ENCODE measurements around the gene ZNF644. TPM values are rescaled to one million over a fixed set of nuclear protein-coding genes. Genes with fewer than 3 reads are reported as not detected.
"Not testable (repeated sequence)": the region's sequence is repeated elsewhere in the genome, so short reads cannot be mapped to it uniquely, and the experiment has no call there.

The ZNF644 gene
- total and polyA plus RNA-seq, 9 donors, result 21.0 to 68.6 (median 56.6) TPM

DNA sequence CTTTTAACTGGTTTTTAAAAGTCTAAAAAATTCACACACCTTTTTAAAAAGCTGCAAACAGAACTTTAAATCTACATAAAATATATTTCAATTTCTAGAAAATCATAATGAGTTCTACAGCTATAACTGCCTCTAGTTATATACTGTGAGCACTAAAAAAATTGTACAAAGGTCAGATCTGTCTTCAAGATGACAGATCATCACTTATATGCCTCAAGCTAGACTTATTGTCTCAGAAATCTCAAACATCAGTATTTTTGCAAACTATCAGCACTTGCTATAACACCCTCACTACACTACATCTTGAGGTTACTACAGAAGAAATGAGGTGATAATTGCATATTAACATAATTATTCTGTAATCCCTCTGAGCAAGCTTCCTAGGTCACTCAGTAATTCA is 76.5 kb downstream of the ZNF644 start:
- no peak for DNase-seq
- intact Hi-C loops (cut with DNase I), result no loop called here
- no peaks in the 10 kb centered on the region for H3K4me1 ChIP-seq (ENCODE audit: insufficient read depth)
- H3K4me3 ChIP-seq, result no peak overlapping the region
- H3K27me3 ChIP-seq, result no peaks in the 10 kb centered on the region
- no peak for TF ChIP-seq EP300 (IDR thresholded peaks at IDR 0.05)
- TF ChIP-seq, protein P1, sequence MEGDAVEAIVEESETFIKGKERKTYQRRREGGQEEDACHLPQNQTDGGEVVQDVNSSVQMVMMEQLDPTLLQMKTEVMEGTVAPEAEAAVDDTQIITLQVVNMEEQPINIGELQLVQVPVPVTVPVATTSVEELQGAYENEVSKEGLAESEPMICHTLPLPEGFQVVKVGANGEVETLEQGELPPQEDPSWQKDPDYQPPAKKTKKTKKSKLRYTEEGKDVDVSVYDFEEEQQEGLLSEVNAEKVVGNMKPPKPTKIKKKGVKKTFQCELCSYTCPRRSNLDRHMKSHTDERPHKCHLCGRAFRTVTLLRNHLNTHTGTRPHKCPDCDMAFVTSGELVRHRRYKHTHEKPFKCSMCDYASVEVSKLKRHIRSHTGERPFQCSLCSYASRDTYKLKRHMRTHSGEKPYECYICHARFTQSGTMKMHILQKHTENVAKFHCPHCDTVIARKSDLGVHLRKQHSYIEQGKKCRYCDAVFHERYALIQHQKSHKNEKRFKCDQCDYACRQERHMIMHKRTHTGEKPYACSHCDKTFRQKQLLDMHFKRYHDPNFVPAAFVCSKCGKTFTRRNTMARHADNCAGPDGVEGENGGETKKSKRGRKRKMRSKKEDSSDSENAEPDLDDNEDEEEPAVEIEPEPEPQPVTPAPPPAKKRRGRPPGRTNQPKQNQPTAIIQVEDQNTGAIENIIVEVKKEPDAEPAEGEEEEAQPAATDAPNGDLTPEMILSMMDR (IDR thresholded peaks at IDR 0.05), result no peak
- no peak for TF ChIP-seq POLR2A (IDR thresholded peaks at IDR 0.05)
- no peaks in the 10 kb centered on the region for H3K36me3 ChIP-seq
- H3K27ac ChIP-seq, result no peak overlapping the region
- no peaks in the 10 kb centered on the region for H3K9me3 ChIP-seq

DNA sequence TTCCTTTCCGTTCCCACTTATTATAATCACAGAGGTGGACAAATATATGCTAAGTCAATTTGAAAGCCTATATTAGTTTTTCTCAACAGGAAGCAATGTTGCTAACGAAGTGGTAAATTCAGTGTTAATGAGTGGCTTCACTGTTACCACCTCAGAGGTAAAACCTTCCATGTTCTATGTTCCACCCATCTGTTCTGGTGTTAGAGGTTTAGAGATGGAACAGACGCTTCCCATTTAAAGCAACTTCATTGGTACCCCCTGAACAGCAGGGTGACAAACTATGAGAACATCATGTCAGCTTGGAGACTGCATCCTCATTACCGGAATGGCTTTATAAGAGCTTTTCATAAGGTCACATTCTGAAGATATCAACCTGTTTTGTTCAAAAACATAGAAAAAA is 77.9 kb downstream of the ZNF644 start:
- Histone ChIP-seq H3K4me3 (no peak overlapping the region), H3K27ac (no peak overlapping the region)
- 82 to 98% (median 97%) methylated on average over 4 of the region's 4 CpGs for WGBS, 3 donors

DNA sequence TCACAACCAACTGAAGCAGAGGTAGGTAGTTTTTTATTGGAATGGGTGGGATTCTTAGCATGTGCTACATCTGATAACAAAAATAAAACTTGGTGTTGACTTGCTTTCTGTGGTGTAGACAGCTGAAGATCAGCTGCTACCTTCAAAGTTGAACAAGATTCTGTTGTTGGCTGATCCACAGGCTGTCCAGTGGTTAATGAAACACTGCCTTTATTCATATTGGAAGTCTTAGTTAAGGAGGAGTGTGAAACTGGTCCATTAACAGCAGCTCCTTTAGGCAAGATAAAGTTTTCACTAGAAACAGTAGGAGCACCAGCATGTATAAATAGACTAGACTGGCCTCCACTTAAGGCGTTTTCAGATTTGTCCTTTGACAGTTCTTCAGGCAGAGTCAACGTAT is 81.1 kb downstream of the ZNF644 start:
- WGBS, 3 donors, result 95 to 96% (median 96%) methylated on average over 2 of the region's 2 CpGs
- no peak for DNase-seq
- H3K36me3 ChIP-seq, result no peaks in the 10 kb centered on the region
- H3K4me3 ChIP-seq, result no peak overlapping the region
- H3K4me1 ChIP-seq (ENCODE audit: insufficient read depth), result no peaks in the 10 kb centered on the region
- H3K27me3 ChIP-seq, result no peaks in the 10 kb centered on the region
- intact Hi-C loops (cut with DNase I), result no loop called here
- H3K9me3 ChIP-seq, result no peaks in the 10 kb centered on the region
- TF ChIP-seq EP300 (IDR thresholded peaks at IDR 0.05), result no peak
- no peak for TF ChIP-seq POLR2A (IDR thresholded peaks at IDR 0.05)
- TF ChIP-seq, protein P1 (IDR thresholded peaks at IDR 0.05), result no peak
- no peak overlapping the region for H3K27ac ChIP-seq

More for the DNA sequence above, 77.9 kb downstream of the ZNF644 start:
- no peak for DNase-seq
- Histone ChIP-seq H3K4me1 (ENCODE audit: insufficient read depth) (no peaks in the 10 kb centered on the region), H3K27me3 (no peaks in the 10 kb centered on the region), H3K9me3 (no peaks in the 10 kb centered on the region), H3K36me3 (no peaks in the 10 kb centered on the region)
- intact Hi-C loops (cut with DNase I), result no loop called here
- no peak for TF ChIP-seq EP300 (IDR thresholded peaks at IDR 0.05)
- no peak for TF ChIP-seq POLR2A (IDR thresholded peaks at IDR 0.05)
- TF ChIP-seq, protein P1 (IDR thresholded peaks at IDR 0.05), result no peak

DNA sequence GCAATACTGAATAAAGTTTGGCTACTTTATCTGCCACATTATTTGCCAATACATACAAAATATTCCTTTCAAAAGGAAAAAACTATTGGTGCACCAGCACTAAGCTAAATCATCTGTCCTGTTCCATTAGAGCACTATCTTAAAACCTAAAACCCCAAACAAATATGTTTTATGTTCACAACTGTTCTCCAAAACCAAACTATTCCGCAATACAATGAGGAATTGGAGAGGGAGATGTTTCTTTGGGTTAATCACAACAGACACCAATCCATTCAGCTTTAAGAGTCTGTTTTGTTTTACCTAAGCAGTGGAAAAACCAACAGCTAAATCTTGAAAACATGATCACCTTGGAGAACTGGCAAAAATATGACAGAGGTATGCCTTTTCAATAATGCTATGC is 85.1 kb downstream of the ZNF644 start:
- H3K27me3 ChIP-seq, result no peaks in the 10 kb centered on the region
- H3K4me3 ChIP-seq, result no peak overlapping the region
- no peaks in the 10 kb centered on the region for H3K4me1 ChIP-seq (ENCODE audit: insufficient read depth)
- TF ChIP-seq POLR2A (IDR thresholded peaks at IDR 0.05) (no peak), EP300 (IDR thresholded peaks at IDR 0.05) (no peak)
- TF ChIP-seq, protein P1 (IDR thresholded peaks at IDR 0.05), result no peak
- no peaks in the 10 kb centered on the region for H3K9me3 ChIP-seq
- intact Hi-C loops (cut with DNase I), result no loop called here
- no peaks in the 10 kb centered on the region for H3K36me3 ChIP-seq
- no peak for DNase-seq
- no peak overlapping the region for H3K27ac ChIP-seq
- 88 to 98% (median 91%) methylated on average over 1 of the region's 1 CpG for WGBS, 3 donors

- WGBS, 3 donors, result 91 to 94% (median 92%) methylated on average over 4 of the region's 4 CpGs
- intact Hi-C loops (cut with DNase I), result no loop called here
- no peaks in the 10 kb centered on the region for H3K9me3 ChIP-seq
- no peaks in the 10 kb centered on the region for H3K4me1 ChIP-seq (ENCODE audit: insufficient read depth)
- DNase-seq, result no peak
- TF ChIP-seq, protein P1 (IDR thresholded peaks at IDR 0.05), result no peak
- TF ChIP-seq EP300 (IDR thresholded peaks at IDR 0.05), result no peak
- TF ChIP-seq POLR2A (IDR thresholded peaks at IDR 0.05), result no peak
- no peaks in the 10 kb centered on the region for H3K27me3 ChIP-seq
- H3K27ac ChIP-seq, result no peak overlapping the region
- H3K36me3 ChIP-seq, result no peaks in the 10 kb centered on the region
- no peak overlapping the region for H3K4me3 ChIP-seq
Observed at GRCh38 chr1:90936061-90936460, 85.8 kb downstream of the ZNF644 start.

GRCh38 chr1:90928231-90928630 is 93.6 kb downstream of the ZNF644 start:
- H3K27me3 ChIP-seq; H3K4me1 ChIP-seq (ENCODE audit: insufficient read depth); DNase-seq; intact Hi-C loops (cut with DNase I); H3K36me3 ChIP-seq; H3K9me3 ChIP-seq; H3K27ac ChIP-seq; H3K4me3 ChIP-seq: not testable (repeated sequence)
- WGBS, 3 donors, result 99 to 100% (median 100%) methylated on average over 8 of the region's 8 CpGs

- H3K36me3 ChIP-seq; H3K27me3 ChIP-seq; H3K4me3 ChIP-seq; DNase-seq; H3K4me1 ChIP-seq (ENCODE audit: insufficient read depth); intact Hi-C loops (cut with DNase I); H3K27ac ChIP-seq; H3K9me3 ChIP-seq: not testable (repeated sequence)
- 96 to 99% (median 98%) methylated on average over 5 of the region's 5 CpGs for WGBS, 3 donors
Observed at GRCh38 chr1:90927674-90928073, 94.2 kb downstream of the ZNF644 start.
